Peyer's patch (tissue), 4 donors: ENCODE results near the gene RBM20.

Source experiments
- POLR2A ChIP-seq, 2 donors: fragments of 450-650 bp; IDR thresholded peaks; one replicate each; pipeline ENCODE4 v1.5.1; 2017; ENCODE audit warnings: antibody characterized with exemption in 2 of 2, mild to moderate bottlenecking in 2 of 2, moderate library complexity in 2 of 2
- TF ChIP-seq, protein P1 (sequence below), 6 experiments: fragments of 450-650 bp in 4 of 6; fragments of 200-600 bp in 2 of 6; sonication (generic) in 1 of 6; IDR thresholded peaks; one replicate each; pipeline ENCODE4 v1.5.1; 2017 to 2019; ENCODE audit warnings: antibody characterized with exemption in 6 of 6, mild to moderate bottlenecking in 3 of 6, moderate library complexity in 1 of 6

DNA sequence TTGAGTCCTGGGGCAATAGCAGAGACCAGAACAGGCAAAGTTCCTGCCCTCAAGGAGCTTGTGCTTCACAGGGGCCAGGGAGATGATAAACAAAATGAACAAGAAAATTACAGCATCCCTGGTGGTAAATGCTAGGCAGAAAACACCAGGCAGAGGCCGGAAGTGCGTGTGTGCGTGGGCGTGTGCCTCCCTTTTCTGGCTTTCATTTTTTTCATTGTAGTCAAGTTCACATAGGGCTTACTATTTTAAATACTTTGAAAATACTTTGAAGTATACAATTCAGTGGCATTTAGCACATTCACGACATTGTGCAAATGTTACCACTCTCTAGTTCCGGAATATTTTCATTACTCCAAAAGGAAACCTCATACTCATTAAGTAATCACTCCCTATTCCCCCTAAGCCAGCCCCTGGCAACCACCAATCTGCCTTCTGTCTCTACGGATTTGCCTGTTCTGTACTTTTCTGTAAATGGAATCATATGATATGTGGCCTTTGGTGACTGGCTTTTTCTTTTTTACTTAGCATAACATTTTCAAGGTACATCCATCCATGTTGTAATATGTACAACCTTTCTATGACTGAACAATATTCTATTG, 139.5 kb downstream of the RBM20 start:
- TF ChIP-seq POLR2A (IDR thresholded peaks at IDR 0.05): no peak
- TF ChIP-seq, protein P1, sequence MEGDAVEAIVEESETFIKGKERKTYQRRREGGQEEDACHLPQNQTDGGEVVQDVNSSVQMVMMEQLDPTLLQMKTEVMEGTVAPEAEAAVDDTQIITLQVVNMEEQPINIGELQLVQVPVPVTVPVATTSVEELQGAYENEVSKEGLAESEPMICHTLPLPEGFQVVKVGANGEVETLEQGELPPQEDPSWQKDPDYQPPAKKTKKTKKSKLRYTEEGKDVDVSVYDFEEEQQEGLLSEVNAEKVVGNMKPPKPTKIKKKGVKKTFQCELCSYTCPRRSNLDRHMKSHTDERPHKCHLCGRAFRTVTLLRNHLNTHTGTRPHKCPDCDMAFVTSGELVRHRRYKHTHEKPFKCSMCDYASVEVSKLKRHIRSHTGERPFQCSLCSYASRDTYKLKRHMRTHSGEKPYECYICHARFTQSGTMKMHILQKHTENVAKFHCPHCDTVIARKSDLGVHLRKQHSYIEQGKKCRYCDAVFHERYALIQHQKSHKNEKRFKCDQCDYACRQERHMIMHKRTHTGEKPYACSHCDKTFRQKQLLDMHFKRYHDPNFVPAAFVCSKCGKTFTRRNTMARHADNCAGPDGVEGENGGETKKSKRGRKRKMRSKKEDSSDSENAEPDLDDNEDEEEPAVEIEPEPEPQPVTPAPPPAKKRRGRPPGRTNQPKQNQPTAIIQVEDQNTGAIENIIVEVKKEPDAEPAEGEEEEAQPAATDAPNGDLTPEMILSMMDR (IDR thresholded peaks at IDR 0.05): no peak
